HG02981 (cell line): ENCODE data around the gene LRMDA.

Source experiments
- ATAC-seq: cut with Tn5 transposase; IDR thresholded peaks from one replicate; pipeline ENCODE4 v1.9.1; 2021; ENCODE audit warnings: mild to moderate bottlenecking, moderate library complexity; ENCODE audit not compliant: unreplicated experiment

LRMDA gene

GRCh38 chr10:76333326-76333725 is 901.9 kb downstream of the LRMDA start:
- ATAC-seq: no peak

- ATAC-seq: no peak
Observed at GRCh38 chr10:76333796-76334195, 902.4 kb downstream of the LRMDA start.

GRCh38 chr10:76334255-76334654 is 902.8 kb downstream of the LRMDA start:
- ATAC-seq: no peak

DNA sequence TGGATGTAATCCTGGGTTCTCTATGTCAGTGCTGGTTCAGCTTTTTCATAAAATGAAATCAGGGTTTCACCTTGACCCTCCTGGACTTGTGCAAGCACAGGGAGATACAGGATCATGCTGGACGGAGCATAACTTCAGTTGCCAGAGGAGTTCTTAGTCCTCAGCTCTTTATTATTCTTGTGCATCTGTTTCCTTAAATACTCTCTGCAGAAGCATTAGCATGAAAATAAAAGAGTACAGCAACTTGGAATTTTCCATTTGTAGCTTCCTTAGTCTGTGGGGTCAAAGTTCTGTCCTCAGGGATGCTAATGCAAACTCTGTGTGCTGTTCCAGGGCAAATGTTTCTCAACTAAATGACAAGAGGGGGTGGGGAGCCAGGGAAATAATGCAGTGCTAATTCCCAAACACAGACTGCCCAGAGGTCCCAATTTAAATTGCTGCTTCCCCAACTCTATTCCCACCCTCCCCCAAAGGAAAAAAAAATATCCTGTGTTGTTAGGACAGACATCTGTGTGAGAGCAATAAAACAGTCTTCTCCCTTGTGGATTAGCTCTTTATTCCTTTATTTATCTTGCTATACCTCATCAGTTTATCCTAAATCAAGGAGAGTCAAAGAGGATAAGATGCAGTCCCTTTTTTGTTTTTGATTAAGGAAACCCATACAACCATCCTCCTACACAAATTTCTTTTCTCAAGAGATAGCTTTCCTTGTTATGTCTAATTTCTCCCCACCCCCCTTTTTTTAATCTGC is 905.0 kb downstream of the LRMDA start:
- no peak for ATAC-seq

DNA sequence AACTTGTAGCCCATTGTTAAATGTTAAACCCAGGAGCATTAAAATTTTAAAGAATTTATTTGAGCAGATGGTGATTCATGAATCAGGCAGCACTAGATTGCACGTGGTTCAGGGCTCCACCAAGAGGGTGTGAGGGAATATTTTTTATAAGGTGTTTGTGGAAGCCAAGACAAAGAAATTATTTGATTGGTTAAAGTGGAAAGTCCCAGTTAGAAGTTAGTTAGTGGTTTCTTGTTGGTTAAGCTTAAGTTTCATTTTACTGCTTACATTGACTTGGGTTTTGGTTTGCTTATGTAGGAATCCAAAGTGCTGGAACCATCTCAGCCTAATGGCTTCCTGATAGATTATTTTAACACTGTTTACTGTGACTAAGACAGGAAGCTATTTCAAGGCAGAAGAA is 906.2 kb downstream of the LRMDA start:
- no peak for ATAC-seq

GRCh38 chr10:76338187-76338586 is 906.8 kb downstream of the LRMDA start:
- no peak for ATAC-seq

DNA sequence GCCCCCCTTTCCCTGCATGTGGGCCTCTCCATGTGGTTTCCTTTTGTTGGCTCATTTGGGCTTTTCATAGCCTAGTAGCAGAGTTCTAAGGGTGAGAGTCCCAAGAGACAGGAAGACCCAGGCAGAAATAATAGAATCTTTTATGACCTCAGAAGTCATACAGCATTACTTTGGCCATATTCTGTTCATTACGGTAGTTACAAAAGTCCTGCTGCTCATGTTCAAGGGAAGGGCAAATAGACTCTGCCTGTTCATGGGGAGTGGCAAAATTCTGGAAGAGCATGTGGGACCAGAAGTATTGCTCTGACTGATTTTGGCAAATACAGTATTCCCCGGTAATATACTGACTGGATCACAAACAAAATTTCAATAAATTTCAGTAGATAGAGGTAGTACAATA is 910.3 kb downstream of the LRMDA start:
- no peak for ATAC-seq

- ATAC-seq: no peak
Observed at GRCh38 chr10:76342996-76343395, 911.6 kb downstream of the LRMDA start.

DNA sequence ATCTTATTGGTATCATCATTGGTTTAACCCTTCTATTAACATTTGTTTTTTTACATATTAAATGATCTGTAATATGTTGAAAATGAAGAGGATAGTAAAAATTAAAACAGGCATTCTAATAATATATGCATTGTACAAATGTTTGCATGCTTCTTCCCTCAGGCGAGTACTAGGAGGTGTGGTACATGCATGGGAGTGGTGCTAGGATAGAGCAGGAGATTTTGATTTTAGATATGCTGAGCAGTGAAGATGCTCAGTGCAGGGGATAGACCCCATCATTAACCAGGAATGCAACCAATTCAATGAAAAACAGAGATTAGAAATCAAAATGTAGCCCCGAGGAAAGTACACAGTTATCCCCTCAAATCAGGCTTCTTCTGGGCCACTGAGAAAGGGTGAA is 916.4 kb downstream of the LRMDA start:
- ATAC-seq: no peak

- ATAC-seq: no peak
Observed at GRCh38 chr10:76350583-76350982, 919.2 kb downstream of the LRMDA start.

DNA sequence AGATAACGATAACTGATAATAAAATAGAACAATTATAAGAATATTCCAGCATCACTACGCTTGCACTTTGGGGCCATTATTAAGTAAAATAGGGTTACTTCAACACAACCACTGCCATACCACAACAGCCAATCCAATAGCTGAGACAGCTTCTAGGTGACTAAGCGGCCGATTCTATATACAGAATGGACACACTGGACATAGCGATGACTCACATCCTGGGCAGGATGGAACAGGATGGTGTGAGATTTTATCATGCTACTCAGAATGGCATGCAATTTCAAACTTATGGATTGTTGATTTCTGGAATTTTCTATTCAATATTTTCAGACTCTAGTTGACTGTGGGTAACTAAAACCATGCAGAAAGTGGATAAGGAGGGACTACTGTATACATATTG is 920.9 kb downstream of the LRMDA start:
- no peak for ATAC-seq

DNA sequence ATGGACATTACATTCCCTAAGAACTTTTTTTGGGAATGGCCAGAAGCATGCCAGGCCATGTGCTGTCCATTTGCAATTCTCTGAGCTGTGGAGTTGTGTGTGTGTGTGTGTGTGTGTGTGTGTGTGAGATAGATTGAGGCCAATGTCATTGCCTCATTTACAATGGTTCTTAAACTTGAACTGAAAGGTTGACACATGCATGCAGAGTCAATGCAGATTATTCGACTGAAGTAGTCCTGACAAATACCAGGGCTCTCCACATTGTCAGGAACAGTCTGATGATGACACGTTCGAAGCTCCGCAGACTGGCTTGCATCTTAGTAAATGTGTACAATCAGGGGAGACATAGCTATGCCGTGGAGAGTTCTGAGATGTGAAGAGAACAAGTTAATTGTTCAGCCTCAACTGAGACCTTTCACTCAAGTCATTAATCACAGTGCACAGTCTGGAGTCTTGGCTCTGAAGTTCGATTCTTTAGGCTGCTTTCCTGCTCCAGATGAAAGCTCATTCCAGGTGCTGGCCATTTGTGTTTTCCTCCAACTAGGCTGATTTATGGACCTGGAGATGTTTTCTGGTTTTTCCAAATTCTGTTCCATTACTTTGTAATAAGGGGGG is 921.9 kb downstream of the LRMDA start:
- ATAC-seq: no peak

- no peak for ATAC-seq
Observed at GRCh38 chr10:76354212-76354738, 922.9 kb downstream of the LRMDA start.

GRCh38 chr10:76354921-76355320 is 923.5 kb downstream of the LRMDA start:
- no peak for ATAC-seq

DNA sequence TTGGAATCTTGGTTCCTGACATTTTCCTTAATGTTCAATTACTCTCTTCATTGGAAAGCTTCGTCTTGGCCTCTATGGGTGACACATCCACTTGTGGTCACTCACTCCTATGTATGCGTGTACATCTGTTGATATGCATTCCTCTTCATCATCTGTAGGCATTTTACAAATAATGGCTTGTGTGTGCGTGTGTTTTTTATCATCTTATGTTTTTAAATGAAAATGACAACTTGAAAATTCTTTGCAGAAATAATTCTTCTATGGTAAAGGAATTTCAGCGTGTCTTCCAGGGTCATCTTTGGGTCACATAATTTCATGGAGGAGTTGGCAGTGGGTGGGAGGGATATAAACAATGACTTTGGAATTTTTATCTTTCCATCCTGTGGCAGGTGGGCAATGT is 925.1 kb downstream of the LRMDA start:
- no peak for ATAC-seq

- no peak for ATAC-seq
Observed at GRCh38 chr10:76357726-76358415, 926.4 kb downstream of the LRMDA start.

- ATAC-seq: no peak
Observed at GRCh38 chr10:76358743-76359395, 927.4 kb downstream of the LRMDA start.

DNA sequence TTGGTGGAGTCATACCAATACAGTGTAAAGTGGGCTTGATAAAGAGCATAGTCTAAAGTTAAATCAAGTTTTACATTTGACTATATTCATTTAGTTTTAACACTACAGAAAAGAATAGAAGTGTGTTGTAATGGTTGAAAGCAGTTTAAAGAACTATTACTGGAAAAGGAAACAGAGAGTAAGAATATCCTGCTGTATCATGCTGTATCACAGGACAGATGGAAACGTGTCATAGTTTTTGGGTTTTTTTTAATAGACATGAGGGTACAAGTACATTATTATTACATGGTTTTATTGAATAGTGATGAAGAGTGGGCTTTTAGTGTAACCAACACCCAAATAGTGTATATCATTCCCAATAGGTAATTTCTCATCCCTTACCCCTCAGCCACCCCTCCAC is 944.3 kb downstream of the LRMDA start:
- ATAC-seq: no peak

GRCh38 chr10:76382381-76382851 is 951.0 kb downstream of the LRMDA start:
- ATAC-seq: no peak

DNA sequence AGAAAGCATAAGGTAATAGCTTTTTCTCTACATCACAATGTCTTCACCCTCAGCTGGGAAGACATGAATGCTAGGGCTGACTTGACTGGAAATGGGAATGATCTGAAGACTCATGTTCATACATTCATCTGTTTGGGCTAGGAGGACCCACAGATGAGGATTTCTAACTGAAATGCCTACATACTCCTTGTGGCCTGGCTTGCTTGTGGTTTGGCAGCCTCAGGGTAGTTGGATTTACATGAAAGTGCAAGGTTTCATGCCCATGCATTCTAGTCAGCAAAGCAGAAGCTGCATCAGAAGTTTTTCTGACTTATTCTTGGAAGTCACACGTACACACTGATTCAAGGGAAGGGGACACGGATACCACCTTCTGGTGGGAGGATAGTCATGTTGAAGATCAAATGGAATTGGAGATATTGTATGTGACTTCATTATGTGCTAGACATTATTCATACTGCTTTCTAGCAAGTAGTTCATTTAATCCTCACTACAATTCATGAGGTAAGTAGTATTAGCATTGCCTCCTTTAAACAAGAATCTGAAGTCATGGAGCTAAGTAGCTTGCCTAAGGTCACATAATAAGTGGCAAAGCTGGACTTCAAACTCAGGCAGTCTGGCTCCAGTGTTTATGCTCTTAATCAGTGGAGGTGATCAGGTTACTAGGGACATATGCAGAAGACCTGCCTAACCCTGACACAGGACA is 957.0 kb downstream of the LRMDA start:
- no peak for ATAC-seq
